Cardiac fibroblast (primary cell): Measurements from ENCODE around the gene PLCH2.

Source experiments
- DNase-seq, 2 donors: peaks; one replicate each; pipeline versions ENCODE4 v3.0.0 to v3.0.0-alpha.2; 2010; ENCODE audit warnings: low read depth in 2 of 2
- H3K4me3 ChIP-seq, 2 donors: replicated peaks in 1 of 2; 1 replicate in 1 of 2; 2 replicates in 1 of 2; pipeline ENCODE4 v1.5.1; 2011; ENCODE audit warnings: low read depth in 2 of 2, low read length in 2 of 2, mild to moderate bottlenecking in 2 of 2, moderate library complexity in 1 of 2
- CTCF ChIP-seq: IDR thresholded peaks from one replicate; pipeline ENCODE4 v1.5.1; 2011; ENCODE audit warnings: low read depth, mild to moderate bottlenecking, low read length, inconsistent platforms

Gene PLCH2

DNA sequence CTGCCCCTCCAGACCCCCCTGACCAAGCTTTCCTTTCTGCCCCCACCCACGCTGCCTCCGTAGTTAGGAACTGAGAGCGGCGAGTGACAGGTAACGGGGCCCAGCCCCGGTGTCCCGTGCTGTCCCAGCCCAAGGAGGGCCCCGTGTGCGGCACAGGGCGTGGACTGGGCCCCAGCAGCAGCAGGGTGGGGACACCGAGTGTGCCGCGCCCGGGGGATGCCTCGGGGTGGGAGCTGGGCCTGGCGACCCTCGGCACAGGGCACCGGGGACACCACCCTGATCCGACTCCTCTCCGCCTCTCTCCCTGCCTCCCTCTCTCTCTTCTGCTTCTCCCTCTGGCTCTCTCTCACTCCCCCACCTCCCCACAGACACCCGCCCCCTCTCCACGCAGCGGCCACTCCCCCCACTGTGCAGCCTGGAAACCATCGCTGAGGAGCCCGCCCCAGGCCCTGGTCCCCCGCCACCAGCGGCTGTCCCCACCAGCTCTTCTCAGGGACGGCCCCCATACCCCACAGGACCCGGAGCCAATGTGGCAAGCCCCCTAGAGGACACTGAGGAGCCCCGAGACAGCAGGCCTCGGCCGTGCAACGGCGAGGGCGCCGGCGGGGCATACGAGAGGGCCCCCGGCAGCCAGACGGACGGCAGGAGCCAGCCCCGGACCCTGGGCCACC, 27.6 kb downstream of the PLCH2 start:
- no peak overlapping the region for H3K4me3 ChIP-seq
- DNase-seq: no peak
- TF ChIP-seq CTCF: no peak

DNA sequence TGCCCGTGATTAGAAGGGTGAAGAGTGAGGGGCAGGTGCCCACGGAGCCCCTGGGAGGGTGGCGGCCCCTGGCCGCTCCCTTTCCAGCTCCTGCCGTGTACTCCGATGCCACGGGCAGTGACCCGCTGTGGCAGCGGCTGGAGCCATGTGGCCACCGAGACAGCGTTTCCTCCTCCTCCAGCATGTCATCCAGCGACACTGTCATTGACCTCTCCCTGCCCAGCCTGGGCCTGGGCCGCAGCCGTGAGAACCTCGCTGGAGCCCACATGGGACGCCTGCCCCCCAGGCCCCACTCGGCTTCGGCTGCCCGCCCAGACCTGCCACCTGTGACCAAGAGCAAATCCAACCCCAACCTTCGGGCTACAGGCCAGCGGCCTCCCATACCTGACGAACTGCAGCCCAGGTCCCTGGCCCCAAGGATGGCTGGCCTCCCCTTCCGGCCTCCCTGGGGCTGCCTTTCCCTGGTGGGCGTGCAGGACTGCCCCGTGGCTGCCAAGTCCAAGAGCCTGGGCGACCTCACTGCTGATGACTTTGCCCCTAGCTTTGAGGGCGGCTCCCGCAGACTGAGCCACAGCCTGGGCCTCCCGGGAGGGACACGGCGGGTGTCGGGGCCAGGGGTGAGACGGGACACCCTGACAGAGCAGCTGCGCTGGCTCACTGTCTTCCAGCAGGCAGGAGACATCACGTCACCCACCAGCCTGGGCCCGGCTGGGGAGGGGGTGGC, 28.3 kb downstream of the PLCH2 start:
- no peak for TF ChIP-seq CTCF
- H3K4me3 ChIP-seq: no peak overlapping the region
- DNase-seq: no peak

- H3K4me3 ChIP-seq: no peak overlapping the region
- DNase-seq: no peak
- no peak for TF ChIP-seq CTCF
Observed at GRCh38 chr1:2504949-2505272, 28.8 kb downstream of the PLCH2 start.

GRCh38 chr1:2505461-2505994, 29.4 kb downstream of the PLCH2 start:
- no peak for DNase-seq
- no peak for TF ChIP-seq CTCF
- H3K4me3 ChIP-seq: no peak overlapping the region

- H3K4me3 ChIP-seq: no peak overlapping the region
- no peak for TF ChIP-seq CTCF
- DNase-seq: no peak
Observed at GRCh38 chr1:2506007-2506860, 30.1 kb downstream of the PLCH2 start.

- TF ChIP-seq CTCF: no peak
- no peak overlapping the region for H3K4me3 ChIP-seq
- DNase-seq: no peak
Observed at GRCh38 chr1:2506901-2507565, 30.9 kb downstream of the PLCH2 start.
